IMR-90 (cell line): Measurements from ENCODE around the gene SH3BP5. TPM values are rescaled to one million over a fixed set of nuclear protein-coding genes. Genes with fewer than 3 reads are reported as not detected.
"Not testable (repeated sequence)": the region's sequence is repeated elsewhere in the genome, so short reads cannot be mapped to it uniquely, and the experiment has no call there.

ENCODE experiments used
- ATAC-seq: fragments of 200-7000 bp; cut with Tn5 transposase; 2 replicates; pipeline ENCODE4 v1.9.1; 2020; ENCODE audit warnings: low read depth, mild to moderate bottlenecking, moderate library complexity
- BruUV-seq: library from RNA; stranded (reverse); fragments of 400-500 nt; replicated peaks from 2 replicates; lab custom pipeline; 2021; lab: Mats Ljungman, UMichigan
- CTCF ChIA-PET: fragments of 300-600 bp; formaldehyde crosslinking; extraction: SDS; loops from one replicate; lab custom pipeline; 2021; ENCODE audit warnings: antibody characterized with exemption; lab: Yijun Ruan, JAX
- POLR2A ChIA-PET: fragments of 300-600 bp; sonication (Branson Sonifier 250); formaldehyde crosslinking; loops from one replicate; lab custom pipeline; 2022; ENCODE audit warnings: antibody characterized with exemption; ENCODE audit not compliant: unreplicated experiment; lab: Charles Lee
- DNase-seq: peaks from one replicate; pipeline ENCODE4 v3.0.0; 2013
- H2AFZ ChIP-seq: replicated peaks from 2 replicates; pipeline ENCODE3; 2013; ENCODE audit warnings: low read length, mild to moderate bottlenecking; ENCODE audit not compliant: poor library complexity
- H2AK5ac ChIP-seq: 2 replicates; pipeline ENCODE4 v1.6.1; 2013; ENCODE audit warnings: low read depth, low read length, inconsistent platforms
- H2AK9ac ChIP-seq: replicated peaks from 2 replicates; pipeline ENCODE3; 2013; ENCODE audit warnings: mild to moderate bottlenecking, low read depth, low read length, moderate library complexity; ENCODE audit not compliant: poor library complexity
- H2BK120ac ChIP-seq: 2 replicates; pipeline ENCODE4 v1.6.1; 2013; ENCODE audit warnings: low read depth, low read length, inconsistent platforms
- H2BK15ac ChIP-seq: 3 replicates; pipeline ENCODE4 v1.6.1; 2013; ENCODE audit warnings: low read depth, low read length, inconsistent platforms
- H2BK20ac ChIP-seq: 2 replicates; pipeline ENCODE4 v1.6.1; 2013; ENCODE audit warnings: low read depth, mild to moderate bottlenecking, inconsistent platforms, low read length, moderate library complexity
- H2BK5ac ChIP-seq: 2 replicates; pipeline ENCODE4 v1.6.1; 2013; ENCODE audit warnings: mild to moderate bottlenecking, low read depth, low read length, inconsistent platforms; ENCODE audit not compliant: poor library complexity, severe bottlenecking
- H3K14ac ChIP-seq: replicated peaks from 2 replicates; pipeline ENCODE4 v1.6.1; 2013; ENCODE audit warnings: low read depth, low read length, inconsistent platforms
- H3K18ac ChIP-seq: 2 replicates; pipeline ENCODE4 v1.6.1; 2013; ENCODE audit warnings: low read depth, low read length, control low read depth
- H3K23ac ChIP-seq: 2 replicates; pipeline ENCODE4 v1.6.1; 2013; ENCODE audit warnings: low read depth, low read length, inconsistent platforms
- H3K27ac ChIP-seq: 2 replicates; pipeline ENCODE4 v1.5.1; 2013; ENCODE audit warnings: mild to moderate bottlenecking, control low read depth, low read length; ENCODE audit not compliant: insufficient read depth
- H3K27me3 ChIP-seq: 2 replicates; pipeline ENCODE4 v1.6.1; 2013; ENCODE audit warnings: low read length; ENCODE audit not compliant: control insufficient read depth, insufficient read depth
- H3K36me3 ChIP-seq: 2 replicates; pipeline ENCODE4 v1.6.1; 2013; ENCODE audit warnings: low read length, mixed read lengths; ENCODE audit not compliant: control insufficient read depth, insufficient read depth
- H3K4ac ChIP-seq: 2 replicates; pipeline ENCODE4 v1.6.1; 2013; ENCODE audit warnings: low read depth, low read length, inconsistent platforms
- H3K4me1 ChIP-seq: 2 replicates; pipeline ENCODE4 v1.6.1; 2013; ENCODE audit warnings: low read length, mixed read lengths; ENCODE audit not compliant: control insufficient read depth, insufficient read depth
- H3K4me2 ChIP-seq: 2 replicates; pipeline ENCODE4 v1.6.1; 2013; ENCODE audit warnings: low read depth, mild to moderate bottlenecking, control low read depth, low read length, moderate library complexity
- H3K4me3 ChIP-seq: 2 replicates; pipeline ENCODE4 v1.5.1; 2013; ENCODE audit warnings: low read depth, mild to moderate bottlenecking, control low read depth, low read length, moderate library complexity; ENCODE audit not compliant: insufficient read depth
- H3K56ac ChIP-seq: 2 replicates; pipeline ENCODE4 v1.6.1; 2013; ENCODE audit warnings: low read length, inconsistent platforms; ENCODE audit not compliant: insufficient read depth; ENCODE audit errors: extremely low read depth
- H3K79me1 ChIP-seq, 2 experiments: 2 replicates each; pipeline ENCODE4 v1.6.1; 2013; ENCODE audit warnings: low read length in 2 of 2, inconsistent platforms in 1 of 2, low read depth in 1 of 2
- H3K9ac ChIP-seq: 2 replicates; pipeline ENCODE4 v1.6.1; 2013; ENCODE audit warnings: low read depth, low read length, control low read depth
- H3K9me1 ChIP-seq: 2 replicates; pipeline ENCODE4 v1.6.1; 2013; ENCODE audit warnings: low read length, inconsistent platforms; ENCODE audit not compliant: insufficient read depth
- H3K9me3 ChIP-seq: 2 replicates; pipeline ENCODE4 v1.6.1; 2013; ENCODE audit warnings: low read length; ENCODE audit not compliant: control insufficient read depth, insufficient read depth
- H4K20me1 ChIP-seq: 2 replicates; pipeline ENCODE4 v1.6.1; 2013; ENCODE audit warnings: low read length, inconsistent platforms; ENCODE audit not compliant: insufficient read depth
- H4K5ac ChIP-seq: 2 replicates; pipeline ENCODE4 v1.6.1; 2013; ENCODE audit warnings: mild to moderate bottlenecking, low read depth, low read length, control low read depth
- H4K8ac ChIP-seq, 2 experiments: 2 replicates each; pipeline ENCODE4 v1.6.1; 2013; ENCODE audit warnings: low read depth in 2 of 2, low read length in 2 of 2, control low read depth in 1 of 2, inconsistent platforms in 1 of 2
- H4K91ac ChIP-seq: 2 replicates; pipeline ENCODE4 v1.6.1; 2013; ENCODE audit warnings: low read depth, low read length, inconsistent platforms; ENCODE audit not compliant: insufficient read depth
- WGBS, 2 experiments: methylation state at CpG; one replicate each; pipeline versions ENCODE4 v1.1.5 to v1.1.7; 2013; ENCODE audit warnings: missing lambda C conversion rate in 2 of 2; ENCODE audit not compliant: insufficient read length in 1 of 2; ENCODE audit errors: extremely low coverage in 2 of 2; 5-methylcytosine and 5-hydroxymethylcytosine counted together
- dilution Hi-C: fragments of 300-500 bp; cut with HindIII; formaldehyde crosslinking; loops from one replicate; pipeline ENCODE4 v1.14.3; 2018; ENCODE audit warnings: low sequenced_read_pairs; ENCODE audit not compliant: unreplicated experiment
- in situ Hi-C: fragments of 300-500 bp; cut with MboI; formaldehyde crosslinking; loops from 3 replicates; pipeline ENCODE4 v1.14.3; 2019; ENCODE audit warnings: low sequenced_read_pairs, inconsistent platforms, mixed read lengths
- intact Hi-C: fragments of 100-400 bp; cut with micrococcal nuclease; formaldehyde crosslinking; loops from 2 replicates; pipeline ENCODE4 v1.10.0; 2022
- polyA plus RNA-seq, 3 experiments: library from polyadenylated mRNA; depleted of rRNA; stranded (reverse); fragments of >200 nt; gene quantifications; 2 replicates each; pipeline ENCODE4 v1.2.3, GENCODE V29; 2012; ENCODE audit warnings: low replicate concordance in 1 of 3
- total RNA-seq: library from RNA; depleted of rRNA; stranded (reverse); fragments of >200 nt; gene quantifications from 2 replicates; pipeline ENCODE4 v1.2.3, GENCODE V29; 2012

The SH3BP5 gene
- total and polyA plus RNA-seq, 2 of the 4 experiments (the other 2 are of a cell fraction): 14.0 to 23.5 TPM

GRCh38 chr3:15356651-15357061 is 24.3 kb upstream of the SH3BP5 start:
- H3K9ac ChIP-seq, H3K4me3 ChIP-seq, ATAC-seq, H3K27ac ChIP-seq, H2AK9ac ChIP-seq, H2BK20ac ChIP-seq, in situ Hi-C loops, H3K9me1 ChIP-seq, BruUV-seq, H4K8ac ChIP-seq, H2BK15ac ChIP-seq, H3K4me2 ChIP-seq, H3K4me1 ChIP-seq, H2AK5ac ChIP-seq, H3K36me3 ChIP-seq, H3K27me3 ChIP-seq, H4K5ac ChIP-seq, H3K79me1 ChIP-seq, H3K4ac ChIP-seq, H3K56ac ChIP-seq, H3K9me3 ChIP-seq, H4K91ac ChIP-seq, H3K18ac ChIP-seq, dilution Hi-C loops, CTCF ChIA-PET, H3K23ac ChIP-seq, H2BK120ac ChIP-seq, DNase-seq, H4K20me1 ChIP-seq, POLR2A ChIA-PET, H2AFZ ChIP-seq, H3K14ac ChIP-seq, intact Hi-C loops, H2BK5ac ChIP-seq: not testable (repeated sequence)
- WGBS, 2 experiments: 40% methylated on average over 1 of the region's 5 CpGs; no CpG with 5 or more reads in 1 of the 2 experiments
